Epidermal melanocyte (primary cell): Measurements from ENCODE around the gene P2RY2.

ENCODE experiments used
- DNase-seq: peaks from one replicate; pipeline ENCODE4 v3.0.0; 2011; ENCODE audit warnings: low spot score; ENCODE audit not compliant: insufficient read length

The P2RY2 gene

DNA sequence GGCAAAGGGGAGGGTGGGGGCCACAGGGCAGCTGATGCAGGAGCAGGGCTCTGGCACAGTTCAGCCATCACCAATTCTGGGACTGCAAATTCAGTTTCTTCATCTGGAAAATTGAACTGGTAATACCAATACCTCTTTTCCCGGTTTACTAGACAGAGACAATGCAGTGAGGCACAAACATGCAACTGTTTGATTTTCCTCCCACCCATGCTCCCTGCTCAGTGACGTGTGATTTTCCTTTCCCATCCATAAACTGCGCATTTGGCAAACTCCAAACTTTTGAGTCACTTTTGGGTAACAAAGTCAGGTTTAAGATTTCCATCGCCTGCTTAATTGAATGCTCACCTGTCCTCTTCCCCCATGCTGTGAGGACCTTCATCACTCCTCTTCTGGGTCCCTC lies 23.2 kb downstream of the P2RY2 start:
- no peak for DNase-seq

- peak; percentile 86 for DNase-seq
Observed at GRCh38 chr11:73242251-73243092, 24.4 kb downstream of the P2RY2 start.

GRCh38 chr11:73243093-73243485 lies 25.0 kb downstream of the P2RY2 start:
- no peak for DNase-seq

- DNase-seq = no peak
Observed at GRCh38 chr11:73244589-73245240, 26.6 kb downstream of the P2RY2 start.

DNA sequence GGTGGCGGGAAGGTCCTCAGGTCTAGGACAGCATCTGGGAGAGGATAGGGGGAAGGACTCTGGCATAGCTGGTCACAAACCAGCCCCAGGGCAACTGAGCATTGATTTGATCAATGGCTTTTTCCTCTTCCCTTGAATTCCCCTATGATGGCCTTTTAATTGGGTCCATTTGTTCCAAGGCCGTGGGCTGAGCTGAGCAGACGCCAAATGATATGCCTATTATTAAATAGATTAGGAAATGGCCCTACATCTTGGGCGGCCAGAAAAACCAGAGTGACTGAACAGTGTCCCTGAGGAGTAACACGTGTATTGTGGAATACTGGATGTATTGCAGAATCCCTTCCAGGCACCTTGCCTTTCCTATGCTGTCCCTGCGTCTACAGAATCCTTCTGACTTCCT lies 27.4 kb downstream of the P2RY2 start:
- no peak for DNase-seq

DNA sequence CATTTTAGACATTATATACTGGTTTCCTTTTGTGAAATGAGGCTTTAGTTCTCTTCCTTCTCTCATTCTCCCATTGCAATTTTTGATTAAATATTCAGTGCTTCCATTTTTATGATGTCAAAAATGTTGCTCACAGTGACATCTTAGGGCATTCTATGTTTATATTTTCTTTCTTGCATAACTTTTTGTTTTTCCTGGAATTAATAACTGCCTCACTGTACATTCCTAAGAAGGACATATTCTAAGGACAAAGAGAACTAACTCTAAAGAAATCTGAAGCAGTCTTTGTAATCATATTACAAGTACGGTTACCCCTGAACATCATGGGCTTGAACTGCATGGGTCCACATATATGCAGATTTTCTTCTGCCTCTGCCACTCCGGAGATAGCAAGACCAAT lies 28.2 kb downstream of the P2RY2 start:
- no peak for DNase-seq

GRCh38 chr11:73248526-73249185 lies 30.6 kb downstream of the P2RY2 start:
- no peak for DNase-seq

DNA sequence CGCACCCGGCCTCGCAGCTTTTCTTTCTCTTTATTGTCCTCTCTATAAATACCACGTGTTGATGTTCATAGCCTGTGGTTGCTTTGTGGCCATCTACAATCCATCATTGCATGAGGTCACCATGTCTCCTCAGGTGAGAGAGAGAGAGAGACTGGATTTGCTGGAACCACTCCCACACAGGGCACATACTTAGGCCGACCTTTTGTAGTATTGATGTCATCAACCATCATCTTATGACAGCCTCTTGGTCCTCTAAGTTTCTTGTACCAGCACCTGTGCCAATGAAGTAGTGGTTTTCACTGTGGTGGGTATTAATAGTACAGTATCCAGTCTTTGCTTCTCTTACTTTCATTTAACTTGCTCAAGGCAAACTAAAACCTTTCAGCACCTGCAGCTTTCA lies 31.2 kb downstream of the P2RY2 start:
- DNase-seq = no peak

DNA sequence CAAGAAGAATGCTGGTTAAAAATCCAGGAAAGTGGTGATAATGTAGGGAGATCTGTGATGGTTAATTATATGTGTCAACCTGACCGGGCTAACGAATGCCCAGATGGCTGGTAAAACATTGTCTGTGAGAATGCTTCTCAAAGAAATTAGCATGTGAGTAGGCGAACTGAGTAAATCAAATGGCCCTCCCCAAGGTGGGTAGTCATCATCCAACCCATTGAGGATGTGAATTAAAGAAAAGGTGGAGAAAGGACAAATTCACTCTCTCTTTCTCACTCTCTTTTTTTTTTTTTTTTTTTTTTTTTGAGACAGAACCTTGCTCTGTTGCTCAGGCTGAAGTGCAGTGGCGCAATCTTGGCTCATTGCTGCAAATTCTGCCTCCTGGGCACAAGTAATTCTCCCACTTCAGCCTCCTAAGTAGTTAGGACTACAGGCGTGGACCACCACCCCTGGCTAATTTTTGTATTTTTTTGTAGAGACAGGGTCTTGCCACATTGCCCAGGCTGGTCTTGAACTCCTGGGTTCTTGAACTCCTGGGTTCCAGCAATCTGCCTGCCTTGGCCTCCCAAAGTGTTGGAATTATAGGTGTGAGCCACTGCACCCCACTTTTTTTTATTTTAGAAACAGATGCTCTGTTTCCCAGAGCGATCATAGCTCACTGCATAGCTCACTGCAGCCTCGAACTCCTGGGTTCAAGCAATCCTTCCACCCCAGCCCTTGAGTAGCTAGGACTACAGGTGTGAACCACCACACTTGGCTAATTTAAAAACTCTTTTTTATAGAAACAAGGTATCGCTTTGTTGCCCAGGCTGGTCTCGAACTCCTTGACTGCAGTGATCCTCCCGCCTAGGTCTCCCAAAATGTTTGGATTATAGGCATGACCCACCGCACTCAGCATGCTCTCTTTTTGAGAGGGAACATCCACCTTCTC lies 32.0 kb downstream of the P2RY2 start:
- DNase-seq = no peak

DNA sequence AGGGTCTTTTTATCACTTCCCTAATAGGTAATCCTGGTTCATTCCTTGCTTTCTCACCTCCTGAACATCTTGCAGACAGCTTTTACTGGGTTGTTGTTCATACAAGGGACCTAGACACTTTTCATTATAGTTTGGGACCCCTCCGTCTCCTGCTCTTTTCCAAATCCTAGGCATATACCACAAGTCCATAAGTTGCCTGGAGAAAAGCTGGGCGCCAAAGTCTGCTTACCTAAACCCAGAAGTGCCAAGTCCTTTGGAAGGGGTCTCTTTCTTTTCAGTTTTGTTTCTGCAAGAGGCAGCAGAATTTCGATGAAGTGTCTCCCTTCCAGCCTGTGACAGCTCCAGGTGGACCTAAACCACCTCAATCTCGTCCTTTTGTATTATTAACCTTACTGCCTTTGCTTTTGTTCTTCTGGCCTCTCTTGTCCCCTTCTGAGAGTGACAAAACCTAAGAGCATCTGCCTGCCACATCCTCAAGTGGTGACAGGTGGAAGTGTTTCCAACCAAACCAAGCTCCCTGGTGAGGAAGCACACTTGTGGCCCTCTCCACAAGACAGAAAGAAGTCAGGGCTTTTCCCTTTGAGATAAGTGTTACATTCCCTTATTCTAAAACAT lies 34.6 kb downstream of the P2RY2 start:
- DNase-seq = no peak

- peak; percentile 56 for DNase-seq
Observed at GRCh38 chr11:73257342-73258103, 39.4 kb downstream of the P2RY2 start.

GRCh38 chr11:73258104-73259035 lies 40.3 kb downstream of the P2RY2 start:
- no peak for DNase-seq

DNA sequence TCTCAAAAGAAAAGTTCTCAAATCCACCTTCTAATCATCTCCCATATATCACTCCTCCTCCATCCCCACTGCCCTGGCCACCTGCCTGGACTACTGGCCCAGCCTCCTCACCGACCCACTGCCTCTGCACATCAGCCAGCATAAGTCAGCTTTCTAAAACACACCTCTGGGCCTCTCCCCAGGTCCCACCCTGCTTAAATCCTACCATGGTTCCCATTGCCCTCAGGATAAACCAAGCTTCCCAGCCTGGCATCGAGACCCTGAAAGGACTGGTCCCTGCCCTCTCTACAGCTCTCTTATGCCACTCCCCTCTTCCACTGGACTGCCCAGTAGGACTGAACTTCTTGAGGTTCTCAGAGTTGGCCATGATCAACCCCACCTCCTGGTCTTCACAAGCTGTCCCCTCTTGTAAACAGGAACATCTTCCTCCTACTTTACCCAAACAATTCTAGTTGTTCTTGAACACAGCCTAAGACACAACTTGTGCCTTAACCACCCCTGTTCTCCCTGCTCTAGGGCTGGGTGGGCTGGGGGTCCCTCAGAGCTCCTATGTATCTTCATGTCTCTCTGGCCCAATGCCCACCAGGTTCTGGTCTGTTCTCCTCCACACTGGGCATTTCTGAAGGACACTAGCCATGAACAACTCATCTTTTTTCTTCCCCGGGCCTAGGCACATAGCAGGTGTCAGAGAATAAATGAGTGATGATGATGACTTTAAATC lies 41.5 kb downstream of the P2RY2 start:
- no peak for DNase-seq

DNA sequence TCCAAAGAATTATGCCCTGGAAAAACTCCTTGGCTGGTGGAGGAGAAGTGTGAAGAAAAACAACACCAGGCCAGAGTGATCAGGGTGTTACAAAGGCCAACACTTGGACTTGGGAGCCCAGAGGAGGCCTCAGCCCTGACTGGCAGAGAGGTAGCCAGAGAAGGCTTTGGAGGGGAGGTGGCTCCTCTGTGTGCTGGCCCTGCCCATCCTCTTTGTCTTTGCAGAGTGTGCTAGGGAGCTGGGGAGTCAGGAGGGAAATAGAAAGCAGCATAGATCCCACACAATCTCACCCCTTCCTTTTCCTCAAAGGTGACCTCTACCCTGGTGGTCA lies 42.0 kb downstream of the P2RY2 start:
- no peak for DNase-seq

DNA sequence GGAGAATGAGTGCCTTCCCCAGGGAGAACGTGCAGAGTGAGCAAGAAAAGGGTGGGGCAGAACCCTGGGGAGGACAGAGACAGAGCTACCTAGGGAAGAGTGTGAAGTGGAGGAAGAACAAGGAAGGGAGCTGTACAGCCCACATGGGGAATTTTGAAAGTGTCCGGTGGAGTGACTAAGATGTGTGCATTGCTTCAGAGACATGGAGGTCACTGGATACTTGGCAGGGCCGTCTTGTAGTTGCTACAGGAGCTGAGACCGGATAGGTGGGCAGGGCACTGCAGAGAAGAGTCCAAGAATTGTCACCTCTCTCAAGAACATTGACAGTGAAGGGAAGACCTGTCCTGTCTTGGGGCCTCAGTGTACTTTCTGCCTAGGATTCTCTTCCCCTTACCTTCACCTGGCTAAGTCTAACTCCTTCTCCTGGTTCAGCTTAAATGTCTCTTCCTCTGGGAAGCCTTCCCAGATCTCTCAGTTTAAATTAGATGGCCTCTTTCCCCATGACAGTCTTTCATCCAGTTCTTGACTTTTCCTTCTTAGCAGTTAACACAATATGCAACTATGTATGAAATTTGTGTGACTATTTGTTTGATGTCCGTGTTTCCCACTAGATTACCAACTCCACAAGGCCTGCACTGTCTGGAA lies 44.9 kb downstream of the P2RY2 start:
- no peak for DNase-seq

DNA sequence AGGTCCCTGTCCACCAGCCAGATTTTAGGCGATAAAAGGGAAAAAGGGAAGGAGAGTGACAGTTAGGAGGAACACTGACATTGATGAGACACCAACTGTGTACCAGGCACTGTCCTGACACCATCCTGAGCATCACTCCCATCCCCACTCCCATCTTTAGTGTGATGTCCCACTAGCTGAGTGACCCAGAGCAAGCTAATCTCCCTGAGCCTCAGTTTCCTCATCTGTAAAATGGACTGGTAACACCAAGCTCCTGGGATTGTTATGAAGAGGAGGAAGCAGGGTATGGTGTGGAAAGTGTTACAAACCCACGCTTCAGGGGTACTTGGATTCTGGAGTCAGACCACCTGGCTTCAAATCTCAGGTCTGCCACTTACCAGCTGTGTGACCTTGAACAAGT lies 45.6 kb downstream of the P2RY2 start:
- DNase-seq = no peak

- no peak for DNase-seq
Observed at GRCh38 chr11:73265278-73265810, 47.3 kb downstream of the P2RY2 start.
